ENCODE data around the gene DHX30. TPM values are rescaled to one million over a fixed set of nuclear protein-coding genes. Genes with fewer than 3 reads are reported as not detected.

Gene DHX30
- total and polyA plus RNA-seq, 7 experiments from 2014 or later, result 27.8 to 103 (median 80.1) TPM

DNA sequence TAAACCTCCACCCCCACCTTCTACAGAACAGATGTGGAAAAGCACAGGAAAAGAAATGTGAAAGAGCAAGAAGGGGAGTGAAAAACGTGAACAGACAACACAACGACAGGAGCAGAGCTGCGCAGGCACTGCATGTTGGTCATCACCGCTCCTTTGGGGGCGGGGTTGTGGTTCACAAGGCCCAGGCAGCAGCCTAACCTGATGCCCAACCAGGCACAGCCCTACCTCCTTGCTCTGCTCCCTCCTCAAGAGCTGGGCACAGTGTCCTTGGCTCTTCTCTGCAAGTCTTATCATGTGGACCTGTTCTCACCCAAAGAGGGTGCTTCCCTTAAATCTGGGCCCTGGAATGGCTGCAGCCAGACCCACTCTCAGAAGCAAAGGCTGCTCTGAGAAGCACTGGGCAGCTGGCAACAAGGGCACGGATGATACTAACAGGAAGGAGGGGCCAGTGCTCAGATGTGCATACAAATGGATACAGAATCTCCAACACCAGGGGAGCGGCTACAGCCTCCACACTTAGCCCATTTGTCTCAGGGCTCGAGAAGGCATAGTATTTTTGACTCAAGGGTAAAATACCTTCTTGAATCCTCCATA, 64.6 kb downstream of the DHX30 start:
- Histone ChIP-seq H3K4me1 (ENCODE audit: control insufficient read depth in 2 of 2, insufficient read depth in 2 of 2, low read length in 2 of 2) (no peaks in the 10 kb centered on the region), H3K4me3 (ENCODE audit: low read length) (no peak overlapping the region), H3K27ac (ENCODE audit: low read depth, low read length) (no peak overlapping the region), H3K36me3 (ENCODE audit: control insufficient read depth in 2 of 3, insufficient read depth in 3 of 3, low read length in 3 of 3) (peaks cover 4 to 58% (median 13%) of the 10 kb centered on the region in 3 experiments), H3K27me3 (ENCODE audit: control insufficient read depth in 2 of 2, insufficient read depth in 2 of 2, low read length in 2 of 2) (no peaks in the 10 kb centered on the region), H3K9me3 (ENCODE audit: control insufficient read depth in 2 of 3, low read length in 3 of 3) (no peaks in the 10 kb centered on the region)
- ATAC-seq (no peak), DNase-seq (no peak)
- H3K27me3 Mint-ChIP-seq, result no peaks in the 10 kb centered on the region
- no peaks in the 10 kb centered on the region for H3K4me1 Mint-ChIP-seq
- intact Hi-C loops (cut with micrococcal nuclease), result no loop called here
- H3K4me3 Mint-ChIP-seq, result no peak overlapping the region
- POLR2A ChIA-PET, result no interaction called here
- no peaks in the 10 kb centered on the region for H3K9me3 Mint-ChIP-seq
- CTCF ChIA-PET, result no interaction called here
- peaks cover 13 to 54% (median 21%) of the 10 kb centered on the region in 5 donors for H3K36me3 Mint-ChIP-seq
- H3K27ac Mint-ChIP-seq, result peak overlapping the region in 1 of 9 donors; percentile 6

DNA sequence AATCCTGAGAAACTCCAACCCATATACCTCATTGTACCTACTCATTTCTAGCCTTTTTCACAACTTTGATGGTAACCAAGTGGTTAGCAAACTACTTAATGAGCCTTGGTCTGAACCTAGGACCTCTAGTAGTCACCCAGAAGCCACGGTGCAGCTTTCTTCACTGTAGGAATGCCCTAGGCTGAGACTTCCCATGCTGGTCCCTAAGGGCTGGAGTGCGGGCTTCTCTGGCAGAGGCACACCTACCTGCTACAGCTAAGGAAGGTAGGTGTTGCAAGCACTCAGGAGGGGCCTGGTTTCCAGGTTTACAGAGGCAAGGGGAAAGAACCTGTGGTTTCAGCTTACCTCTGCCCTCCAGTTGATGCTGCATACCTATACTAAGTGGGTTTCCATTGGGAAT, 65.4 kb downstream of the DHX30 start:
- POLR2A ChIA-PET, result no interaction called here
- no peak for ATAC-seq
- DNase-seq, result no peak
- Mint-ChIP-seq H3K4me3 (no peak overlapping the region), H3K9me3 (no peaks in the 10 kb centered on the region), H3K36me3 (peaks cover 13 to 59% (median 26%) of the 10 kb centered on the region in 5 donors), H3K27me3 (no peaks in the 10 kb centered on the region), H3K4me1 (peaks cover 0 to 5% (median 0%) of the 10 kb centered on the region in 7 donors), H3K27ac (no peak overlapping the region)
- Histone ChIP-seq H3K4me1 (ENCODE audit: control insufficient read depth in 2 of 2, insufficient read depth in 2 of 2, low read length in 2 of 2) (no peaks in the 10 kb centered on the region), H3K36me3 (ENCODE audit: control insufficient read depth in 2 of 3, insufficient read depth in 3 of 3, low read length in 3 of 3) (peaks cover 4 to 66% (median 13%) of the 10 kb centered on the region in 3 experiments), H3K27me3 (ENCODE audit: control insufficient read depth in 2 of 2, insufficient read depth in 2 of 2, low read length in 2 of 2) (no peaks in the 10 kb centered on the region), H3K27ac (ENCODE audit: low read depth, low read length) (no peak overlapping the region), H3K9me3 (ENCODE audit: control insufficient read depth in 2 of 3, low read length in 3 of 3) (no peaks in the 10 kb centered on the region), H3K4me3 (ENCODE audit: low read length) (no peak overlapping the region)
- intact Hi-C loops (cut with micrococcal nuclease), result no loop called here
- CTCF ChIA-PET, result no interaction called here

DNA sequence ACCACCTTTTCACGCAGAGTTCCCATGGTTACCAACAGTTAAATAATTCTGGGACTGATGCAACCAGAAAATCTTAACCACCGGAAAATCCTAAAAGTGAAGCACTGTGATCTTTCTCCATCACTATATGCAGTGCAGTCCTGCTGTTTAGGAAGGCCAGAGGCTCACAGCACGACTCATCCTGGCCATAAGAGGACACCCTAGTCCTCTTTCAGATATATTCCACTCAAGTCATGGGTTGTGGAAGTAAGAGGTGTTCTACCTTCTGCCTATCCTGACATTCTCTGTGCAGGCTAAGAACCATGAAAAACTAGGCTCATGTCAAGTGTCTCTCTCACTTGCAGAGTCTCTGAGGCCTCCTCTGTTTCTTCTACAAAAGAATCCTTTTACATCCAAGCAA, 67.2 kb downstream of the DHX30 start:
- intact Hi-C loops (cut with micrococcal nuclease), result no loop called here
- no peak overlapping the region for H3K27ac Mint-ChIP-seq
- no peaks in the 10 kb centered on the region for H3K27me3 ChIP-seq (ENCODE audit: control insufficient read depth in 2 of 2, insufficient read depth in 2 of 2, low read length in 2 of 2)
- H3K9me3 ChIP-seq (ENCODE audit: control insufficient read depth in 2 of 3, low read length in 3 of 3), result no peaks in the 10 kb centered on the region
- peaks cover 4 to 59% (median 13%) of the 10 kb centered on the region in 3 experiments for H3K36me3 ChIP-seq (ENCODE audit: control insufficient read depth in 2 of 3, insufficient read depth in 3 of 3, low read length in 3 of 3)
- no peaks in the 10 kb centered on the region for H3K9me3 Mint-ChIP-seq
- no peak overlapping the region for H3K27ac ChIP-seq (ENCODE audit: low read depth, low read length)
- no peaks in the 10 kb centered on the region for H3K27me3 Mint-ChIP-seq
- ChIA-PET POLR2A (no interaction called here), CTCF (no interaction called here)
- H3K4me3 ChIP-seq (ENCODE audit: low read length), result no peak overlapping the region
- H3K4me1 Mint-ChIP-seq, result peaks cover 0 to 5% (median 0%) of the 10 kb centered on the region in 7 donors
- ATAC-seq (no peak), DNase-seq (no peak)
- H3K4me1 ChIP-seq (ENCODE audit: control insufficient read depth in 2 of 2, insufficient read depth in 2 of 2, low read length in 2 of 2), result no peaks in the 10 kb centered on the region
- peaks cover 17 to 61% (median 29%) of the 10 kb centered on the region in 5 donors for H3K36me3 Mint-ChIP-seq
- no peak overlapping the region for H3K4me3 Mint-ChIP-seq

DNA sequence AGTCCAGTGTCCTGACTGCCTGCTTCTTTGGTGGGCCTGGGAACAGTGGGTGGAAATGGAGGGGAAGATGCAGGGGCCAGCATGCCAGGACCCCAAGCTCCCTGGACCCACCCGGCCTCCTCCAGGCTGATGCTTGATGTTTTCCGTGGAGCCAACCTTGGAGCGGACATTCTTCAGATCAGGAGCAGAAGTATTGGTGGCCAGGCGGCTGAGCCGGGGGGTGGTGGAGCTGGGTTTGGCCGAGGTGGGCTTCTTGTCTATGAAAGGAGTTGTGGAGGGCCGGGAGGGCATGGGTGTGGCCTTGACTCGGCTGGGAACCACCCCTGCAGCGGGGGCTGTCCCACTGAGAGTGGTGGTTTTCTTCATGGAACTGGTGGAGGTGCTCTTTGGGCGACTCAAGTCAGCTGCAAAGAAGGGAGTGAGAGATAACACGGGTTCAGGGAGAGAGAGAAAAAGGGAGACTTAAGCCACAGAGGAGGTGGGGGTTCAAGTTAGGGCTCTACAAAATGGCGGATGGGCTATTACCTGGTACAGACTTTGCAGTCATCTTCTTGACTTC, 67.8 kb downstream of the DHX30 start:
- Histone ChIP-seq H3K36me3 (ENCODE audit: control insufficient read depth in 2 of 3, insufficient read depth in 3 of 3, low read length in 3 of 3) (peaks cover 4 to 53% (median 13%) of the 10 kb centered on the region in 3 experiments), H3K4me3 (ENCODE audit: low read length) (no peak overlapping the region), H3K27me3 (ENCODE audit: control insufficient read depth in 2 of 2, insufficient read depth in 2 of 2, low read length in 2 of 2) (no peaks in the 10 kb centered on the region), H3K9me3 (ENCODE audit: control insufficient read depth in 2 of 3, low read length in 3 of 3) (no peaks in the 10 kb centered on the region), H3K27ac (ENCODE audit: low read depth, low read length) (no peak overlapping the region), H3K4me1 (ENCODE audit: control insufficient read depth in 2 of 2, insufficient read depth in 2 of 2, low read length in 2 of 2) (no peaks in the 10 kb centered on the region)
- Mint-ChIP-seq H3K27ac (no peak overlapping the region), H3K4me3 (no peak overlapping the region), H3K27me3 (no peaks in the 10 kb centered on the region), H3K9me3 (no peaks in the 10 kb centered on the region), H3K4me1 (peaks cover 0 to 5% (median 0%) of the 10 kb centered on the region in 7 donors), H3K36me3 (peaks cover 18 to 62% (median 24%) of the 10 kb centered on the region in 5 donors)
- intact Hi-C loops (cut with micrococcal nuclease), result no loop called here
- CTCF ChIA-PET, result interaction anchor here (0.6 kb wide), 1 partner anchor 366 kb away, joined by 3 read pairs; no protein-coding TSS in a partner anchor
- DNase-seq, result no peak
- no peak for ATAC-seq
- POLR2A ChIA-PET, result no interaction called here

GRCh38 chr3:47871389-47871788, 68.5 kb downstream of the DHX30 start:
- no peak overlapping the region for H3K27ac Mint-ChIP-seq
- ChIA-PET POLR2A (no interaction called here), CTCF (interaction anchor here (0.6 kb wide), 1 partner anchor 366 kb away, joined by 3 read pairs; no protein-coding TSS in a partner anchor)
- no peak overlapping the region for H3K4me3 Mint-ChIP-seq
- peaks cover 18 to 57% (median 19%) of the 10 kb centered on the region in 5 donors for H3K36me3 Mint-ChIP-seq
- Histone ChIP-seq H3K4me1 (ENCODE audit: control insufficient read depth in 2 of 2, insufficient read depth in 2 of 2, low read length in 2 of 2) (no peaks in the 10 kb centered on the region), H3K36me3 (ENCODE audit: control insufficient read depth in 2 of 3, insufficient read depth in 3 of 3, low read length in 3 of 3) (peaks cover 4 to 53% (median 13%) of the 10 kb centered on the region in 3 experiments), H3K27ac (ENCODE audit: low read depth, low read length) (no peak overlapping the region), H3K27me3 (ENCODE audit: control insufficient read depth in 2 of 2, insufficient read depth in 2 of 2, low read length in 2 of 2) (no peaks in the 10 kb centered on the region), H3K9me3 (ENCODE audit: control insufficient read depth in 2 of 3, low read length in 3 of 3) (no peaks in the 10 kb centered on the region), H3K4me3 (ENCODE audit: low read length) (no peak overlapping the region)
- ATAC-seq (no peak), DNase-seq (no peak)
- peaks cover 0 to 5% (median 0%) of the 10 kb centered on the region in 7 donors for H3K4me1 Mint-ChIP-seq
- intact Hi-C loops (cut with micrococcal nuclease), result no loop called here
- no peaks in the 10 kb centered on the region for H3K27me3 Mint-ChIP-seq
- H3K9me3 Mint-ChIP-seq, result no peaks in the 10 kb centered on the region

- peaks cover 4 to 40% (median 13%) of the 10 kb centered on the region in 3 experiments for H3K36me3 ChIP-seq (ENCODE audit: control insufficient read depth in 2 of 3, insufficient read depth in 3 of 3, low read length in 3 of 3)
- peak overlapping the region in 1 of 9 donors; percentile 6 for H3K27ac Mint-ChIP-seq
- H3K27me3 Mint-ChIP-seq, result no peaks in the 10 kb centered on the region
Observed at GRCh38 chr3:47872916-47873315, 70.0 kb downstream of the DHX30 start.

More at GRCh38 chr3:47872916-47873315, 70.0 kb downstream of the DHX30 start:
- no peaks in the 10 kb centered on the region for H3K4me1 ChIP-seq (ENCODE audit: control insufficient read depth in 2 of 2, insufficient read depth in 2 of 2, low read length in 2 of 2)
- no peak for ATAC-seq
- Mint-ChIP-seq H3K4me1 (peaks cover 0 to 9% (median 3%) of the 10 kb centered on the region in 7 donors), H3K36me3 (peaks cover 15 to 47% (median 19%) of the 10 kb centered on the region in 5 donors), H3K4me3 (no peak overlapping the region), H3K9me3 (no peaks in the 10 kb centered on the region)
- intact Hi-C loops (cut with micrococcal nuclease), result no loop called here
- no peak overlapping the region for H3K27ac ChIP-seq (ENCODE audit: low read depth, low read length)
- no peak overlapping the region for H3K4me3 ChIP-seq (ENCODE audit: low read length)
- no peaks in the 10 kb centered on the region for H3K27me3 ChIP-seq (ENCODE audit: control insufficient read depth in 2 of 2, insufficient read depth in 2 of 2, low read length in 2 of 2)
- DNase-seq, result no peak
- ChIA-PET CTCF (interaction anchor here (0.7 kb wide), 1 partner anchor 35 kb away, joined by 3 read pairs; no protein-coding TSS in a partner anchor), POLR2A (interaction anchor here (0.6 kb wide), 1 partner anchor 56 kb away, joined by 5 read pairs; no protein-coding TSS in a partner anchor)
- H3K9me3 ChIP-seq (ENCODE audit: control insufficient read depth in 2 of 3, low read length in 3 of 3), result no peaks in the 10 kb centered on the region

All from naive thymus-derived CD4-positive, alpha-beta T cell (primary cell).